Activated T-helper 17 cell treated with anti-CD3 and anti-CD28 coated beads, Interleukin-2, amount 50 U/mL, for 72 hours (primary cell): ENCODE results near the gene SEC23A. TPM values are rescaled to one million over a fixed set of nuclear protein-coding genes. Genes with fewer than 3 reads are reported as not detected.
"Not testable (repeated sequence)": the region's sequence is repeated elsewhere in the genome, so short reads cannot be mapped to it uniquely, and the experiment has no call there.

ENCODE experiments used
- ATAC-seq: fragments of 150-1000 bp; cut with Tn5 transposase; replicated peaks from 2 replicates; pipeline ENCODE4 v1.10.0; 2021; ENCODE audit warnings: mild to moderate bottlenecking, moderate library complexity
- H3K27ac Mint-ChIP-seq: one replicate; pipeline ENCODE4 v1.8.0; 2022; ENCODE audit warnings: mixed read lengths
- H3K27me3 Mint-ChIP-seq: one replicate; pipeline ENCODE4 v1.8.0; 2022; ENCODE audit warnings: mixed read lengths
- H3K36me3 Mint-ChIP-seq: one replicate; pipeline ENCODE4 v1.8.0; 2022; ENCODE audit warnings: low read depth, mild to moderate bottlenecking, mixed read lengths
- H3K4me1 Mint-ChIP-seq: one replicate; pipeline ENCODE4 v1.8.0; 2022; ENCODE audit warnings: mixed read lengths
- H3K4me3 Mint-ChIP-seq: one replicate; pipeline ENCODE4 v1.8.0; 2022; ENCODE audit warnings: mild to moderate bottlenecking, mixed read lengths
- H3K9me3 Mint-ChIP-seq: one replicate; pipeline ENCODE4 v1.8.0; 2022; ENCODE audit warnings: mixed read lengths
- total RNA-seq, 2 donors: library from RNA; stranded (reverse); gene quantifications; one replicate each; pipeline ENCODE4 v1.2.3, GENCODE V29; 2022

SEC23A gene
- total RNA-seq, 2 donors from 2014 or later: 48.3 to 50.9 TPM

GRCh38 chr14:39029789-39030188, 73.2 kb downstream of the SEC23A start:
- Mint-ChIP-seq H3K27me3 (no peaks in the 10 kb centered on the region), H3K27ac (peak overlapping the region; percentile 0), H3K36me3 (peaks cover 63% of the 10 kb centered on the region), H3K4me3 (no peak overlapping the region), H3K4me1 (no peaks in the 10 kb centered on the region), H3K9me3 (no peaks in the 10 kb centered on the region)
- no peak for ATAC-seq

- Mint-ChIP-seq H3K4me1 (no peaks in the 10 kb centered on the region), H3K9me3 (no peaks in the 10 kb centered on the region), H3K4me3 (no peak overlapping the region), H3K27me3 (no peaks in the 10 kb centered on the region), H3K36me3 (peaks cover 55% of the 10 kb centered on the region), H3K27ac (peak overlapping the region; percentile 0)
- ATAC-seq: no peak
Measured at GRCh38 chr14:39028620-39029019, 74.4 kb downstream of the SEC23A start.

GRCh38 chr14:39025810-39026627, 77.0 kb downstream of the SEC23A start:
- Mint-ChIP-seq H3K27me3 (no peaks in the 10 kb centered on the region), H3K4me1 (no peaks in the 10 kb centered on the region), H3K4me3 (no peak overlapping the region), H3K27ac (peak overlapping the region; percentile 17), H3K36me3 (peaks cover 30% of the 10 kb centered on the region), H3K9me3 (no peaks in the 10 kb centered on the region)
- no peak for ATAC-seq

- Mint-ChIP-seq H3K36me3 (peaks cover 23% of the 10 kb centered on the region), H3K4me3 (no peak overlapping the region), H3K9me3 (no peaks in the 10 kb centered on the region), H3K4me1 (no peaks in the 10 kb centered on the region), H3K27ac (peak overlapping the region; percentile 17), H3K27me3 (no peaks in the 10 kb centered on the region)
- ATAC-seq: no peak
Measured at GRCh38 chr14:39025250-39025809, 77.7 kb downstream of the SEC23A start.

GRCh38 chr14:39023939-39024871, 78.8 kb downstream of the SEC23A start:
- Mint-ChIP-seq H3K4me3 (no peak overlapping the region), H3K36me3 (peaks cover 12% of the 10 kb centered on the region), H3K27ac (no peak overlapping the region), H3K27me3 (no peaks in the 10 kb centered on the region), H3K4me1 (no peaks in the 10 kb centered on the region), H3K9me3 (no peaks in the 10 kb centered on the region)
- no peak for ATAC-seq

GRCh38 chr14:39017096-39018016, 85.7 kb downstream of the SEC23A start:
- ATAC-seq, H3K4me3 Mint-ChIP-seq, H3K36me3 Mint-ChIP-seq, H3K27ac Mint-ChIP-seq, H3K4me1 Mint-ChIP-seq, H3K27me3 Mint-ChIP-seq, H3K9me3 Mint-ChIP-seq: not testable (repeated sequence)

GRCh38 chr14:39016733-39017095, 86.3 kb downstream of the SEC23A start:
- Mint-ChIP-seq H3K27me3 (no peaks in the 10 kb centered on the region), H3K9me3 (no peaks in the 10 kb centered on the region), H3K36me3 (no peaks in the 10 kb centered on the region), H3K4me1 (no peaks in the 10 kb centered on the region), H3K4me3 (no peak overlapping the region), H3K27ac (no peak overlapping the region)
- no peak for ATAC-seq

GRCh38 chr14:39015964-39016577, 87.0 kb downstream of the SEC23A start:
- H3K4me1 Mint-ChIP-seq: no peaks in the 10 kb centered on the region
- no peaks in the 10 kb centered on the region for H3K9me3 Mint-ChIP-seq
- ATAC-seq: no peak
- H3K27ac Mint-ChIP-seq: no peak overlapping the region
- no peaks in the 10 kb centered on the region for H3K36me3 Mint-ChIP-seq
- no peaks in the 10 kb centered on the region for H3K27me3 Mint-ChIP-seq
- H3K4me3 Mint-ChIP-seq: no peak overlapping the region

- Mint-ChIP-seq H3K27me3 (no peaks in the 10 kb centered on the region), H3K27ac (no peak overlapping the region), H3K9me3 (no peaks in the 10 kb centered on the region), H3K4me1 (no peaks in the 10 kb centered on the region), H3K36me3 (no peaks in the 10 kb centered on the region), H3K4me3 (no peak overlapping the region)
- ATAC-seq: no peak
Measured at GRCh38 chr14:39015360-39015961, 87.6 kb downstream of the SEC23A start.

- ATAC-seq: no peak
- Mint-ChIP-seq H3K4me3 (no peak overlapping the region), H3K36me3 (no peaks in the 10 kb centered on the region), H3K27me3 (no peaks in the 10 kb centered on the region), H3K27ac (no peak overlapping the region), H3K4me1 (no peaks in the 10 kb centered on the region), H3K9me3 (no peaks in the 10 kb centered on the region)
Measured at GRCh38 chr14:39014460-39014859, 88.6 kb downstream of the SEC23A start.

GRCh38 chr14:39008965-39009364, 94.1 kb downstream of the SEC23A start:
- H3K27ac Mint-ChIP-seq, H3K4me3 Mint-ChIP-seq, H3K9me3 Mint-ChIP-seq, H3K27me3 Mint-ChIP-seq, ATAC-seq, H3K36me3 Mint-ChIP-seq, H3K4me1 Mint-ChIP-seq: not testable (repeated sequence)

GRCh38 chr14:39006721-39007410, 96.2 kb downstream of the SEC23A start:
- Mint-ChIP-seq H3K4me1 (no peaks in the 10 kb centered on the region), H3K36me3 (no peaks in the 10 kb centered on the region), H3K27me3 (peaks cover 3% of the 10 kb centered on the region), H3K27ac (no peak overlapping the region), H3K9me3 (no peaks in the 10 kb centered on the region), H3K4me3 (no peak overlapping the region)
- no peak for ATAC-seq
